ENCODE results near the gene PNPLA4.

The PNPLA4 gene

GRCh38 chrX:7925867-7926472 lies 1.2 kb downstream of the PNPLA4 start:
- H3K27ac ChIP-seq, result no peak overlapping the region
- TF ChIP-seq CTCF (IDR thresholded peaks at IDR 0.05) (peak; percentile 82), ZFX (IDR thresholded peaks at IDR 0.05; ENCODE audit: borderline replicate concordance) (no peak)

DNA sequence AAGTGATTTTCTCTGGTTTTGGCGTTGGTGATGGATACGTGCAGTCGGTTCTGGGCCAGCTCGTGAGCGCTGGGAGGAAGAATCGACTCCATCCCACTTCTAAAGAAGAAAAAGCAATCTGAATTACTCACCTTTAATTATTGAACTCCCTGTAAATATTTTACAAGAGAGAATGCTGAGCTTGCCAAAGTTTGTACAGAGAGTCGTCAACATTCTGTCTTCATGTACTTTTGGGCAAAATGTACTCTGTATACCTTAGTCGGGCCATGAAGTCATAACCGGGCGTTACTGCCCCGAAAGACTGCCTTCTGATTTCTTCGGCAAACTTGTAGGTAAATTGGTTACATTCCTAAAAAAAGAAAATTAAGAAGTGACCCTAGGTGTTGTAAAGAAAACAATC lies 5.5 kb downstream of the PNPLA4 start:
- TF ChIP-seq ZFX (IDR thresholded peaks at IDR 0.05; ENCODE audit: borderline replicate concordance) (no peak), CTCF (IDR thresholded peaks at IDR 0.05) (no peak)
- H3K27ac ChIP-seq, result no peak overlapping the region

DNA sequence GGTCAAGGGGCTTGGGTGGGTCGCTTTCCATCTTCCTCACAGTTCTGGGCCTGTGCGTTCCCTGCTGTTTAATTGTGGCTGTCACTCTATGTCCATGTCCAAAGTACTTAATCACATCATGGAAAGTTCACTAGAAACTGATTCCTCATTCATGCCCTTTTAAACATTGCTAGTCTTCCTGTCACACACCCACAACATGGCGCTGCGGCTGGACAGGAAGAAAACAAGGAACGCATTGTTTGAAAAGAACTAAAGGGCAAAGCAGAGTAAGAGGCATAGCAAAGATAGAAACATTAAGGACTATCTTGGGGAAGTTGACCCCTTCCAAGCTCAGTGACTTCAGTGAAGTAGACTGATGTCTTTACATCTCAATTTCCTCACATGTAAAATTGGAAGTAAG lies 18.4 kb downstream of the PNPLA4 start:
- TF ChIP-seq CTCF (IDR thresholded peaks at IDR 0.05) (no peak), ZFX (IDR thresholded peaks at IDR 0.05; ENCODE audit: borderline replicate concordance) (no peak)
- no peak overlapping the region for H3K27ac ChIP-seq

DNA sequence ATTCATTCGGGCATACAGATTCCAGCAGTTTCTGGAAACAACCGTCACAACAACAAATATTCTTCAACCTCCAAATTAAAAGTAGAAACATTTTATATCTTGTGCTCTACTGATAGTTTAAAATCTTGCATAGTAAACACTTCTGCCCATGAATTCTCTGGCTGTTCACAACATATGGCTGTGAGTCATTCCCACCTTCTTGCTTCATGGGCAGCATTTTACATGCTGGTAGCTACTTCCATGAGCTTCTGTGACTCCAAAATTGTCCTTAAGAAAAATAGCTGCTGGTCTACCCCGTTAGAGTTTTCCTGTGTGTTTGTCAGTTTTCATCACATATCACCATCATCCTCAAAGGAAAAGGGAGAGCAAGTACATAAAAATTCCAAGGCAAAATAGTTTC lies 22.7 kb downstream of the PNPLA4 start:
- no peak overlapping the region for H3K27ac ChIP-seq
- TF ChIP-seq ZFX (IDR thresholded peaks at IDR 0.05; ENCODE audit: borderline replicate concordance) (no peak), CTCF (IDR thresholded peaks at IDR 0.05) (no peak)

- no peak overlapping the region for H3K27ac ChIP-seq
- TF ChIP-seq CTCF (IDR thresholded peaks at IDR 0.05) (no peak), ZFX (IDR thresholded peaks at IDR 0.05; ENCODE audit: borderline replicate concordance) (no peak)
Measured at GRCh38 chrX:7891928-7892327, 35.3 kb downstream of the PNPLA4 start.

GRCh38 chrX:7889680-7890079 lies 37.5 kb downstream of the PNPLA4 start:
- TF ChIP-seq ZFX (IDR thresholded peaks at IDR 0.05; ENCODE audit: borderline replicate concordance) (no peak), CTCF (IDR thresholded peaks at IDR 0.05) (no peak)
- H3K27ac ChIP-seq, result no peak overlapping the region

- H3K27ac ChIP-seq, result no peak overlapping the region
Measured at GRCh38 chrX:7889135-7889534, 38.1 kb downstream of the PNPLA4 start.

More at GRCh38 chrX:7889135-7889534, 38.1 kb downstream of the PNPLA4 start:
- TF ChIP-seq ZFX (IDR thresholded peaks at IDR 0.05; ENCODE audit: borderline replicate concordance) (no peak), CTCF (IDR thresholded peaks at IDR 0.05) (no peak)

All from 22Rv1 (cell line).